HepG2 (cell line): ENCODE measurements around the gene SNRNP27. TPM values are rescaled to one million over a fixed set of nuclear protein-coding genes. Genes with fewer than 3 reads are reported as not detected.

Source experiments
- BRCA1 ChIP-seq: sonication (generic); formaldehyde crosslinking; IDR thresholded peaks from 2 replicates; pipeline ENCODE4 v1.4.0; 2020; ENCODE audit warnings: missing genetic modification reagents
- CENPBD1 ChIP-seq: sonication (generic); formaldehyde crosslinking; IDR thresholded peaks from 2 replicates; pipeline ENCODE4 v1.8.0; 2022; ENCODE audit warnings: missing genetic modification reagents, low read depth, mild to moderate bottlenecking, borderline replicate concordance
- EHMT2 ChIP-seq: fragments of 200-600 bp; sonication (generic); IDR thresholded peaks from 2 replicates; pipeline ENCODE4 v1.7.0; 2017; ENCODE audit warnings: antibody characterized with exemption, low read depth, low read length, borderline replicate concordance
- IRX3 ChIP-seq: sonication (generic); formaldehyde crosslinking; IDR thresholded peaks from 2 replicates; pipeline ENCODE4 v1.8.1; 2023; ENCODE audit warnings: mild to moderate bottlenecking, low read depth, missing genetic modification reagents, borderline replicate concordance
- ISL2 ChIP-seq: sonication (generic); formaldehyde crosslinking; IDR thresholded peaks from 2 replicates; pipeline ENCODE4 v1.5.0; 2020; ENCODE audit warnings: missing genetic modification reagents
- NFE2L2 ChIP-seq: fragments of 150-350 bp; IDR thresholded peaks from 2 replicates; pipeline ENCODE4 v1.6.1; 2014; ENCODE audit warnings: low read length
- NPAS2 ChIP-seq: sonication (generic); formaldehyde crosslinking; IDR thresholded peaks from 2 replicates; pipeline ENCODE4 v1.8.0; 2022; ENCODE audit warnings: mild to moderate bottlenecking, missing genetic modification reagents, borderline replicate concordance
- RAD51 ChIP-seq: fragments of 450-650 bp; IDR thresholded peaks from 2 replicates; pipeline ENCODE4 v1.6.1; 2016; ENCODE audit warnings: borderline replicate concordance
- SALL1 ChIP-seq: sonication (generic); formaldehyde crosslinking; IDR thresholded peaks from 2 replicates; pipeline ENCODE4 v1.8.0; 2022; ENCODE audit warnings: mild to moderate bottlenecking, missing genetic modification reagents
- SMYD3 ChIP-seq: sonication (generic); formaldehyde crosslinking; IDR thresholded peaks from 2 replicates; pipeline ENCODE4 v1.8.1; 2023; ENCODE audit warnings: mild to moderate bottlenecking, missing genetic modification reagents
- TIGD3 ChIP-seq: sonication (generic); formaldehyde crosslinking; IDR thresholded peaks from 2 replicates; pipeline ENCODE4 v1.5.1; 2020; ENCODE audit warnings: mild to moderate bottlenecking, missing genetic modification reagents, borderline replicate concordance
- ZNF143 ChIP-seq: sonication (generic); formaldehyde crosslinking; IDR thresholded peaks from 2 replicates; pipeline ENCODE4 v1.4.0; 2020; ENCODE audit warnings: missing genetic modification reagents
- ZNF318 ChIP-seq: sonication (generic); formaldehyde crosslinking; IDR thresholded peaks from 2 replicates; pipeline ENCODE4 v1.4.0; 2020; ENCODE audit warnings: mild to moderate bottlenecking, missing genetic modification reagents
- polyA plus RNA-seq, 8 experiments: library from polyadenylated mRNA; depleted of rRNA in 3 of 8; stranded (reverse) in 7 of 8; unstranded in 1 of 8; fragments of >200 nt; fragmentation: Illumina TruSeq in 4 of 8; extraction: Trizol in 4 of 8; gene quantifications; 2 replicates each; pipeline versions ENCODE4 v1.2.1 to v1.2.3, GENCODE V29; 2011 to 2016; ENCODE audit warnings: low read depth in 4 of 8, missing spikeins in 1 of 8, mixed read lengths in 1 of 8; ENCODE audit not compliant: insufficient read depth in 1 of 8
- total RNA-seq, 5 experiments: library from RNA; depleted of rRNA; stranded (reverse); fragments of >200 nt; fragmentation: Illumina TruSeq; extraction: Trizol; gene quantifications; 2 replicates each; pipeline ENCODE4 v1.2.3, GENCODE V29; 2016; ENCODE audit warnings: low read depth in 1 of 5
- TF ChIP-seq, protein P1 (sequence below): sonication (generic); formaldehyde crosslinking; IDR thresholded peaks from 2 replicates; pipeline ENCODE4 v1.4.0; 2020; ENCODE audit warnings: missing genetic modification reagents
- TF ChIP-seq, protein P2 (sequence below): sonication (generic); formaldehyde crosslinking; IDR thresholded peaks from 2 replicates; pipeline ENCODE4 v1.8.1; 2023; ENCODE audit warnings: mild to moderate bottlenecking, inconsistent platforms, moderate library complexity, missing genetic modification reagents, borderline replicate concordance
- TF ChIP-seq, protein P3 (sequence below): IDR thresholded peaks from 2 replicates; pipeline ENCODE4 v1.6.1; 2016; ENCODE audit warnings: low read depth, borderline replicate concordance

The SNRNP27 gene
- total and polyA plus RNA-seq, 2 of the 13 experiments (the other 11 are each of a cell fraction or from before 2014, with no cell fraction given): 49.8 to 54.6 TPM

- peak; percentile 97 for TF ChIP-seq ZNF318 (CRISPR knock-in tag)
- TF ChIP-seq ISL2 (CRISPR knock-in tag): peak; percentile 78; the same call in 1 of the 2 replicates
- TF ChIP-seq SALL1 (CRISPR knock-in tag): peak; percentile 91
- TF ChIP-seq SMYD3 (CRISPR knock-in tag): 0 out of 2 replicates have a peak, but pooled peaks have one; percentile 34
- peak; percentile 75; the same call in 1 of the 2 replicates for TF ChIP-seq IRX3 (CRISPR knock-in tag)
- peak; percentile 58; the same call in 1 of the 2 replicates for TF ChIP-seq EHMT2
- TF ChIP-seq ZNF143 (CRISPR knock-in tag): peak; percentile 52; the same call in 1 of the 2 replicates
- TF ChIP-seq TIGD3: peak; percentile 87; the same call in 1 of the 2 replicates
- no peak for TF ChIP-seq NPAS2 (CRISPR knock-in tag)
- TF ChIP-seq, protein P1, sequence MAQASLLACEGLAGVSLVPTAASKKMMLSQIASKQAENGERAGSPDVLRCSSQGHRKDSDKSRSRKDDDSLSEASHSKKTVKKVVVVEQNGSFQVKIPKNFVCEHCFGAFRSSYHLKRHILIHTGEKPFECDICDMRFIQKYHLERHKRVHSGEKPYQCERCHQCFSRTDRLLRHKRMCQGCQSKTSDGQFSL (CRISPR knock-in tag): peak; percentile 40; the same call in 1 of the 2 replicates
- TF ChIP-seq, protein P2, sequence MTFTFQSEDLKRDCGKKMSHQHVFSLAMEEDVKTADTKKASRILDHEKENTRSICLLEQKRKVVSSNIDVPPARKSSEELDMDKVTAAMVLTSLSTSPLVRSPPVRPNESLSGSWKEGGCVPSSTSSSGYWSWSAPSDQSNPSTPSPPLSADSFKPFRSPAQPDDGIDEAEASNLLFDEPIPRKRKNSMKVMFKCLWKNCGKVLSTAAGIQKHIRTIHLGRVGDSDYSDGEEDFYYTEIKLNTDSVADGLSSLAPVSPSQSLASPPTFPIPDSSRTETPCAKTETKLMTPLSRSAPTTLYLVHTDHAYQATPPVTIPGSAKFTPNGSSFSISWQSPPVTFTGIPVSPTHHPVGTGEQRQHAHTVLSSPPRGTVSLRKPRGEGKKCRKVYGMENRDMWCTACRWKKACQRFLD: peak; percentile 86; the same call in 1 of the 2 replicates
- no peak for TF ChIP-seq NFE2L2
- no peak for TF ChIP-seq RAD51
- TF ChIP-seq, protein P3, sequence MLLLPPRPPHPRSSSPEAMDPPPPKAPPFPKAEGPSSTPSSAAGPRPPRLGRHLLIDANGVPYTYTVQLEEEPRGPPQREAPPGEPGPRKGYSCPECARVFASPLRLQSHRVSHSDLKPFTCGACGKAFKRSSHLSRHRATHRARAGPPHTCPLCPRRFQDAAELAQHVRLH (CRISPR knock-in tag): peak; percentile 94; the same call in 1 of the 2 replicates
- TF ChIP-seq BRCA1 (CRISPR knock-in tag): peak; percentile 72; the same call in 1 of the 2 replicates
- TF ChIP-seq CENPBD1 (CRISPR knock-in tag): no peak
Measured at GRCh38 chr2:69914164-69914949, 20.6 kb downstream of the SNRNP27 start (continued).
